ENCODE measurements around the gene KRTAP13-4.

- TF ChIP-seq POLR2A (IDR thresholded peaks at IDR 0.05) (no peak), CTCF (IDR thresholded peaks at IDR 0.05) (no peak)
Observed at GRCh38 chr21:30447056-30447455, 17.0 kb downstream of the KRTAP13-4 start.

Data from heart left ventricle (tissue), 13 donors.